Peyer's patch (tissue), 4 donors: ENCODE data around the gene SOD1. TPM values are rescaled to one million over a fixed set of nuclear protein-coding genes. Genes with fewer than 3 reads are reported as not detected.
"Not testable (repeated sequence)": the region's sequence is repeated elsewhere in the genome, so short reads cannot be mapped to it uniquely, and the experiment has no call there.

Experiments used
- DNase-seq, 3 donors: peaks; one replicate each; pipeline ENCODE4 v3.0.0-alpha.2; 2017 to 2019
- H3K27ac ChIP-seq, 4 donors: fragments of 200-600 bp; sonication (generic); one replicate each; pipeline ENCODE4 v1.5.1; 2016 to 2019
- H3K27me3 ChIP-seq, 2 donors: fragments of 200-600 bp; sonication (generic); one replicate each; pipeline ENCODE4 v1.5.1; 2019
- H3K36me3 ChIP-seq, 3 donors: fragments of 200-600 bp; sonication (generic); one replicate each; pipeline ENCODE4 v1.5.1; 2016 to 2019
- H3K4me1 ChIP-seq, 4 donors: fragments of 200-600 bp; sonication (generic); one replicate each; pipeline ENCODE4 v1.5.1; 2016 to 2019
- H3K4me3 ChIP-seq, 4 donors: fragments of 200-600 bp; sonication (generic); 1 replicate in 3 of 4; 2 replicates in 1 of 4; pipeline ENCODE4 v1.5.1; 2016 to 2019; ENCODE audit warnings: mild to moderate bottlenecking in 1 of 4
- H3K9me3 ChIP-seq, 4 donors: fragments of 200-600 bp; sonication (generic); one replicate each; pipeline ENCODE4 v1.5.1; 2016 to 2019; ENCODE audit warnings: mild to moderate bottlenecking in 1 of 4
- CTCF ChIP-seq, 6 experiments: fragments of 450-650 bp in 4 of 6; fragments of 200-600 bp in 2 of 6; sonication (generic) in 1 of 6; IDR thresholded peaks; one replicate each; pipeline ENCODE4 v1.5.1; 2017 to 2019; ENCODE audit warnings: antibody characterized with exemption in 6 of 6, mild to moderate bottlenecking in 3 of 6, moderate library complexity in 1 of 6
- POLR2A ChIP-seq, 2 donors: fragments of 450-650 bp; IDR thresholded peaks; one replicate each; pipeline ENCODE4 v1.5.1; 2017; ENCODE audit warnings: antibody characterized with exemption in 2 of 2, mild to moderate bottlenecking in 2 of 2, moderate library complexity in 2 of 2
- total RNA-seq, 4 donors: library from RNA; depleted of rRNA; stranded (reverse); fragments of >200 nt; gene quantifications; one replicate each; pipeline ENCODE4 v1.1.0, GENCODE V29; 2016

Gene SOD1
- total RNA-seq, 4 donors from 2014 or later, result 102 to 304 (median 219) TPM

- DNase-seq, result no peak
- TF ChIP-seq CTCF (IDR thresholded peaks at IDR 0.05) (no peak), POLR2A (IDR thresholded peaks at IDR 0.05) (no peak)
- no peaks in the 10 kb centered on the region for H3K36me3 ChIP-seq
- no peaks in the 10 kb centered on the region for H3K27me3 ChIP-seq
- H3K27ac ChIP-seq, result no peak overlapping the region
- H3K4me3 ChIP-seq, result no peak overlapping the region
- no peaks in the 10 kb centered on the region for H3K4me1 ChIP-seq
- no peaks in the 10 kb centered on the region for H3K9me3 ChIP-seq
Measured at GRCh38 chr21:31622397-31622796, 37.1 kb upstream of the SOD1 start.

GRCh38 chr21:31623664-31624063, 35.8 kb upstream of the SOD1 start:
- TF ChIP-seq POLR2A (IDR thresholded peaks at IDR 0.05) (no peak), CTCF (IDR thresholded peaks at IDR 0.05) (no peak)
- no peak overlapping the region for H3K4me3 ChIP-seq
- no peaks in the 10 kb centered on the region for H3K36me3 ChIP-seq
- no peaks in the 10 kb centered on the region for H3K9me3 ChIP-seq
- H3K27ac ChIP-seq, result no peak overlapping the region
- no peak for DNase-seq
- H3K4me1 ChIP-seq, result no peaks in the 10 kb centered on the region
- no peaks in the 10 kb centered on the region for H3K27me3 ChIP-seq

- Histone ChIP-seq H3K4me1 (no peaks in the 10 kb centered on the region), H3K27ac (no peak overlapping the region), H3K4me3 (no peak overlapping the region), H3K36me3 (no peaks in the 10 kb centered on the region), H3K9me3 (no peaks in the 10 kb centered on the region), H3K27me3 (no peaks in the 10 kb centered on the region)
- TF ChIP-seq POLR2A (IDR thresholded peaks at IDR 0.05) (no peak), CTCF (IDR thresholded peaks at IDR 0.05) (no peak)
- no peak for DNase-seq
Measured at GRCh38 chr21:31624181-31624580, 35.3 kb upstream of the SOD1 start.

GRCh38 chr21:31624961-31625491, 34.5 kb upstream of the SOD1 start:
- Histone ChIP-seq H3K27ac (no peak overlapping the region), H3K4me3 (no peak overlapping the region), H3K4me1 (no peaks in the 10 kb centered on the region), H3K9me3 (no peaks in the 10 kb centered on the region), H3K36me3 (no peaks in the 10 kb centered on the region), H3K27me3 (no peaks in the 10 kb centered on the region)
- no peak for TF ChIP-seq POLR2A (IDR thresholded peaks at IDR 0.05)
- TF ChIP-seq CTCF (IDR thresholded peaks at IDR 0.05), result no peak
- DNase-seq, result no peak

GRCh38 chr21:31629972-31630711, 29.4 kb upstream of the SOD1 start:
- Histone ChIP-seq H3K4me1 (no peaks in the 10 kb centered on the region), H3K9me3 (no peaks in the 10 kb centered on the region), H3K27ac (no peak overlapping the region), H3K36me3 (no peaks in the 10 kb centered on the region), H3K4me3 (no peak overlapping the region), H3K27me3 (no peaks in the 10 kb centered on the region)
- peak in 1 of 3 donors; percentile 72 for DNase-seq
- TF ChIP-seq POLR2A (IDR thresholded peaks at IDR 0.05) (no peak), CTCF (IDR thresholded peaks at IDR 0.05) (no peak)

- not testable (repeated sequence) for H3K27ac ChIP-seq, H3K4me1 ChIP-seq, H3K9me3 ChIP-seq, H3K36me3 ChIP-seq, H3K4me3 ChIP-seq, H3K27me3 ChIP-seq, DNase-seq
Measured at GRCh38 chr21:31631881-31632280, 27.6 kb upstream of the SOD1 start.
